ENCODE measurements around the gene HBB. TPM values are rescaled to one million over a fixed set of nuclear protein-coding genes. Genes with fewer than 3 reads are reported as not detected.

The HBB gene
- total and polyA plus RNA-seq, 2 donors = 22.3 to 341 TPM

- Histone ChIP-seq H3K4me3 (ENCODE audit: low read length in 2 of 2) (no peak overlapping the region), H3K9me3 (ENCODE audit: control insufficient read depth in 2 of 2, insufficient read depth in 1 of 2, low read length in 1 of 2) (no peaks in the 10 kb centered on the region), H3K27ac (ENCODE audit: low read depth in 1 of 2, low read length in 1 of 2) (no peak overlapping the region), H3K4me1 (ENCODE audit: control insufficient read depth in 2 of 2, insufficient read depth in 2 of 2, low read length in 2 of 2) (peaks cover 0 to 7% of the 10 kb centered on the region in 2 donors), H3K36me3 (ENCODE audit: control insufficient read depth in 2 of 2, insufficient read depth in 2 of 2, low read length in 1 of 2) (no peaks in the 10 kb centered on the region), H3K27me3 (ENCODE audit: control insufficient read depth in 2 of 2, insufficient read depth in 1 of 2, low read length in 1 of 2) (no peaks in the 10 kb centered on the region)
- no peak for DNase-seq (ENCODE audit: low read depth in 6 of 9, low spot score in 9 of 9)
- 96% methylated on average over 1 of the region's 1 CpG for WGBS
These were observed 6.4 kb upstream of the HBB start for GRCh38 chr11:5233307-5233706.

GRCh38 chr11:5232821-5233220 is 6.0 kb upstream of the HBB start:
- WGBS = 100% methylated on average over 2 of the region's 2 CpGs
- peaks cover 0 to 7% of the 10 kb centered on the region in 2 donors for H3K4me1 ChIP-seq (ENCODE audit: control insufficient read depth in 2 of 2, insufficient read depth in 2 of 2, low read length in 2 of 2)
- no peak overlapping the region for H3K27ac ChIP-seq (ENCODE audit: low read depth in 1 of 2, low read length in 1 of 2)
- DNase-seq (ENCODE audit: low read depth in 6 of 9, low spot score in 9 of 9) = no peak
- no peaks in the 10 kb centered on the region for H3K9me3 ChIP-seq (ENCODE audit: control insufficient read depth in 2 of 2, insufficient read depth in 1 of 2, low read length in 1 of 2)
- H3K36me3 ChIP-seq (ENCODE audit: control insufficient read depth in 2 of 2, insufficient read depth in 2 of 2, low read length in 1 of 2) = no peaks in the 10 kb centered on the region
- H3K4me3 ChIP-seq (ENCODE audit: low read length in 2 of 2) = no peak overlapping the region
- H3K27me3 ChIP-seq (ENCODE audit: control insufficient read depth in 2 of 2, insufficient read depth in 1 of 2, low read length in 1 of 2) = no peaks in the 10 kb centered on the region

GRCh38 chr11:5232176-5232575 is 5.3 kb upstream of the HBB start:
- no peak for DNase-seq (ENCODE audit: low read depth in 6 of 9, low spot score in 9 of 9)
- H3K4me1 ChIP-seq (ENCODE audit: control insufficient read depth in 2 of 2, insufficient read depth in 2 of 2, low read length in 2 of 2) = peaks cover 0 to 7% of the 10 kb centered on the region in 2 donors
- WGBS = 94% methylated on average over 3 of the region's 3 CpGs
- H3K36me3 ChIP-seq (ENCODE audit: control insufficient read depth in 2 of 2, insufficient read depth in 2 of 2, low read length in 1 of 2) = no peaks in the 10 kb centered on the region
- H3K4me3 ChIP-seq (ENCODE audit: low read length in 2 of 2) = no peak overlapping the region
- H3K27me3 ChIP-seq (ENCODE audit: control insufficient read depth in 2 of 2, insufficient read depth in 1 of 2, low read length in 1 of 2) = no peaks in the 10 kb centered on the region
- no peak overlapping the region for H3K27ac ChIP-seq (ENCODE audit: low read depth in 1 of 2, low read length in 1 of 2)
- H3K9me3 ChIP-seq (ENCODE audit: control insufficient read depth in 2 of 2, insufficient read depth in 1 of 2, low read length in 1 of 2) = no peaks in the 10 kb centered on the region

GRCh38 chr11:5231111-5231510 is 4.2 kb upstream of the HBB start:
- no peak for DNase-seq (ENCODE audit: low read depth in 6 of 9, low spot score in 9 of 9)
- Histone ChIP-seq H3K9me3 (ENCODE audit: control insufficient read depth in 2 of 2, insufficient read depth in 1 of 2, low read length in 1 of 2) (no peaks in the 10 kb centered on the region), H3K4me1 (ENCODE audit: control insufficient read depth in 2 of 2, insufficient read depth in 2 of 2, low read length in 2 of 2) (peaks cover 0 to 7% of the 10 kb centered on the region in 2 donors), H3K4me3 (ENCODE audit: low read length in 2 of 2) (no peak overlapping the region), H3K36me3 (ENCODE audit: control insufficient read depth in 2 of 2, insufficient read depth in 2 of 2, low read length in 1 of 2) (no peaks in the 10 kb centered on the region), H3K27me3 (ENCODE audit: control insufficient read depth in 2 of 2, insufficient read depth in 1 of 2, low read length in 1 of 2) (no peaks in the 10 kb centered on the region), H3K27ac (ENCODE audit: low read depth in 1 of 2, low read length in 1 of 2) (no peak overlapping the region)
- 97% methylated on average over 2 of the region's 2 CpGs for WGBS

GRCh38 chr11:5230266-5230665 is 3.4 kb upstream of the HBB start:
- Histone ChIP-seq H3K27ac (ENCODE audit: low read depth in 1 of 2, low read length in 1 of 2) (no peak overlapping the region), H3K9me3 (ENCODE audit: control insufficient read depth in 2 of 2, insufficient read depth in 1 of 2, low read length in 1 of 2) (no peaks in the 10 kb centered on the region), H3K4me1 (ENCODE audit: control insufficient read depth in 2 of 2, insufficient read depth in 2 of 2, low read length in 2 of 2) (peaks cover 0 to 7% of the 10 kb centered on the region in 2 donors), H3K36me3 (ENCODE audit: control insufficient read depth in 2 of 2, insufficient read depth in 2 of 2, low read length in 1 of 2) (no peaks in the 10 kb centered on the region), H3K4me3 (ENCODE audit: low read length in 2 of 2) (no peak overlapping the region), H3K27me3 (ENCODE audit: control insufficient read depth in 2 of 2, insufficient read depth in 1 of 2, low read length in 1 of 2) (no peaks in the 10 kb centered on the region)
- no peak for DNase-seq (ENCODE audit: low read depth in 6 of 9, low spot score in 9 of 9)
- WGBS = 96% methylated on average over 1 of the region's 1 CpG

- Histone ChIP-seq H3K27me3 (ENCODE audit: control insufficient read depth in 2 of 2, insufficient read depth in 1 of 2, low read length in 1 of 2) (no peaks in the 10 kb centered on the region), H3K27ac (ENCODE audit: low read depth in 1 of 2, low read length in 1 of 2) (no peak overlapping the region), H3K4me3 (ENCODE audit: low read length in 2 of 2) (no peak overlapping the region), H3K4me1 (ENCODE audit: control insufficient read depth in 2 of 2, insufficient read depth in 2 of 2, low read length in 2 of 2) (peaks cover 0 to 7% of the 10 kb centered on the region in 2 donors), H3K9me3 (ENCODE audit: control insufficient read depth in 2 of 2, insufficient read depth in 1 of 2, low read length in 1 of 2) (no peaks in the 10 kb centered on the region), H3K36me3 (ENCODE audit: control insufficient read depth in 2 of 2, insufficient read depth in 2 of 2, low read length in 1 of 2) (no peaks in the 10 kb centered on the region)
- no peak for DNase-seq (ENCODE audit: low read depth in 6 of 9, low spot score in 9 of 9)
- 96% methylated on average over 2 of the region's 2 CpGs for WGBS
These were observed 2.9 kb upstream of the HBB start for GRCh38 chr11:5229796-5230195.

- Histone ChIP-seq H3K36me3 (ENCODE audit: control insufficient read depth in 2 of 2, insufficient read depth in 2 of 2, low read length in 1 of 2) (no peaks in the 10 kb centered on the region), H3K27ac (ENCODE audit: low read depth in 1 of 2, low read length in 1 of 2) (no peak overlapping the region), H3K27me3 (ENCODE audit: control insufficient read depth in 2 of 2, insufficient read depth in 1 of 2, low read length in 1 of 2) (no peaks in the 10 kb centered on the region), H3K4me1 (ENCODE audit: control insufficient read depth in 2 of 2, insufficient read depth in 2 of 2, low read length in 2 of 2) (peaks cover 0 to 6% of the 10 kb centered on the region in 2 donors), H3K4me3 (ENCODE audit: low read length in 2 of 2) (no peak overlapping the region), H3K9me3 (ENCODE audit: control insufficient read depth in 2 of 2, insufficient read depth in 1 of 2, low read length in 1 of 2) (no peaks in the 10 kb centered on the region)
- 100% methylated on average over 1 of the region's 1 CpG for WGBS
- no peak for DNase-seq (ENCODE audit: low read depth in 6 of 9, low spot score in 9 of 9)
These were observed 2.5 kb upstream of the HBB start for GRCh38 chr11:5229356-5229755.

GRCh38 chr11:5228124-5228523 is 1.3 kb upstream of the HBB start:
- no peaks in the 10 kb centered on the region for H3K27me3 ChIP-seq (ENCODE audit: control insufficient read depth in 2 of 2, insufficient read depth in 1 of 2, low read length in 1 of 2)
- no peaks in the 10 kb centered on the region for H3K9me3 ChIP-seq (ENCODE audit: control insufficient read depth in 2 of 2, insufficient read depth in 1 of 2, low read length in 1 of 2)
- no peak overlapping the region for H3K4me3 ChIP-seq (ENCODE audit: low read length in 2 of 2)
- no peak overlapping the region for H3K27ac ChIP-seq (ENCODE audit: low read depth in 1 of 2, low read length in 1 of 2)
- no peak for DNase-seq (ENCODE audit: low read depth in 6 of 9, low spot score in 9 of 9)
- no peaks in the 10 kb centered on the region for H3K4me1 ChIP-seq (ENCODE audit: control insufficient read depth in 2 of 2, insufficient read depth in 2 of 2, low read length in 2 of 2)
- WGBS = 94% methylated on average over 5 of the region's 5 CpGs
- H3K36me3 ChIP-seq (ENCODE audit: control insufficient read depth in 2 of 2, insufficient read depth in 2 of 2, low read length in 1 of 2) = no peaks in the 10 kb centered on the region

GRCh38 chr11:5227681-5228080 is 810 bp upstream of the HBB start:
- Histone ChIP-seq H3K4me3 (ENCODE audit: low read length in 2 of 2) (no peak overlapping the region), H3K36me3 (ENCODE audit: control insufficient read depth in 2 of 2, insufficient read depth in 2 of 2, low read length in 1 of 2) (no peaks in the 10 kb centered on the region), H3K27ac (ENCODE audit: low read depth in 1 of 2, low read length in 1 of 2) (no peak overlapping the region), H3K9me3 (ENCODE audit: control insufficient read depth in 2 of 2, insufficient read depth in 1 of 2, low read length in 1 of 2) (no peaks in the 10 kb centered on the region), H3K4me1 (ENCODE audit: control insufficient read depth in 2 of 2, insufficient read depth in 2 of 2, low read length in 2 of 2) (no peaks in the 10 kb centered on the region), H3K27me3 (ENCODE audit: control insufficient read depth in 2 of 2, insufficient read depth in 1 of 2, low read length in 1 of 2) (no peaks in the 10 kb centered on the region)
- no peak for DNase-seq (ENCODE audit: low read depth in 6 of 9, low spot score in 9 of 9)
- 73% methylated on average over 1 of the region's 1 CpG for WGBS

- Histone ChIP-seq H3K9me3 (ENCODE audit: control insufficient read depth in 2 of 2, insufficient read depth in 1 of 2, low read length in 1 of 2) (no peaks in the 10 kb centered on the region), H3K4me1 (ENCODE audit: control insufficient read depth in 2 of 2, insufficient read depth in 2 of 2, low read length in 2 of 2) (no peaks in the 10 kb centered on the region), H3K4me3 (ENCODE audit: low read length in 2 of 2) (no peak overlapping the region), H3K27me3 (ENCODE audit: control insufficient read depth in 2 of 2, insufficient read depth in 1 of 2, low read length in 1 of 2) (no peaks in the 10 kb centered on the region), H3K36me3 (ENCODE audit: control insufficient read depth in 2 of 2, insufficient read depth in 2 of 2, low read length in 1 of 2) (no peaks in the 10 kb centered on the region), H3K27ac (ENCODE audit: low read depth in 1 of 2, low read length in 1 of 2) (no peak overlapping the region)
- DNase-seq (ENCODE audit: low read depth in 6 of 9, low spot score in 9 of 9) = no peak
- WGBS = 77% methylated on average over 2 of the region's 2 CpGs
These were observed 1.4 kb downstream of the HBB start for GRCh38 chr11:5225480-5225871.
